Pericardium fibroblast (primary cell): Measurements from ENCODE around the gene SIGLEC6. TPM values are rescaled to one million over a fixed set of nuclear protein-coding genes. Genes with fewer than 3 reads are reported as not detected.

Source experiments
- total RNA-seq: library from RNA; depleted of rRNA; stranded (reverse); fragments of >200 nt; gene quantifications from 2 replicates; pipeline ENCODE4 v1.2.3, GENCODE V29; 2015

SIGLEC6 gene
- total RNA-seq, result not detected in 2 replicates

GRCh38 chr19:51531349-51532315 is at the start of gene SIGLEC6:
SIGLEC6 (minus strand) TSS chr19:51531670; CDS start chr19:51531648, 22 bp downstream.

GRCh38 chr19:51570962-51571575 is 39.6 kb upstream of the SIGLEC6 start, which contains the start of gene ZNF175:
ZNF175 (plus strand) TSS chr19:51571283; CDS start chr19:51573330, 2,047 bp downstream.

GRCh38 chr19:51501594-51502263 is 29.7 kb downstream of the SIGLEC6 start, which contains the start of gene SIGLEC12:
SIGLEC12 (minus strand) TSS chr19:51501800; CDS start chr19:51501733, 67 bp downstream.

GRCh38 chr19:51478381-51479234 is 52.9 kb downstream of the SIGLEC6 start, which contains the start of gene CEACAM18:
CEACAM18 (plus strand) TSS chr19:51478539.

Other genes with a start within 250 kb of the SIGLEC6 start
- 0.09 and 0.58 TPM in 2 replicates for gene IGLON5, start 220.0 kb downstream of the SIGLEC6 start, total RNA-seq
- gene VSIG10L, start 189.5 kb downstream of the SIGLEC6 start, total RNA-seq, result 0.35 and 2.0 TPM in 2 replicates
- 109 and 114 TPM in 2 replicates for gene ETFB, start 165.3 kb downstream of the SIGLEC6 start, total RNA-seq
- gene CLDND2, start 162.7 kb downstream of the SIGLEC6 start, total RNA-seq, result not detected in 2 replicates
- gene NKG7, start 159.0 kb downstream of the SIGLEC6 start, total RNA-seq, result not detected in 2 replicates
- gene LIM2, start 143.7 kb downstream of the SIGLEC6 start, total RNA-seq, result not detected in 2 replicates
- not detected in 2 replicates for gene C19orf84, start 141.1 kb downstream of the SIGLEC6 start, total RNA-seq
- not detected in 2 replicates for gene SIGLEC10, start 114.0 kb downstream of the SIGLEC6 start, total RNA-seq
- not detected in 2 replicates for gene SIGLEC8, start 73.2 kb downstream of the SIGLEC6 start, total RNA-seq
- gene CEACAM18, start 53.1 kb downstream of the SIGLEC6 start, total RNA-seq, result not detected in 2 replicates
- gene SIGLEC12, start 29.9 kb downstream of the SIGLEC6 start, total RNA-seq, result not detected in 2 replicates
- 2.6 and 3.3 TPM in 2 replicates for gene ZNF175, start 39.6 kb upstream of the SIGLEC6 start, total RNA-seq
- not detected in 2 replicates for gene SIGLEC5, start 98.7 kb upstream of the SIGLEC6 start, total RNA-seq
- not detected in 2 replicates for gene SIGLEC14, start 115.2 kb upstream of the SIGLEC6 start, total RNA-seq
- 7.9 and 12.3 TPM in 2 replicates for gene SPACA6, start 161.7 kb upstream of the SIGLEC6 start, total RNA-seq
- gene HAS1, start 192.3 kb upstream of the SIGLEC6 start, total RNA-seq, result 0.70 and 1.6 TPM in 2 replicates
- 0.23 and 0.68 TPM in 2 replicates for gene FPR1, start 220.2 kb upstream of the SIGLEC6 start, total RNA-seq
- gene FPR2, start 229.5 kb upstream of the SIGLEC6 start, total RNA-seq, result 0.09 TPM in 1 of 2 replicates, not detected in the other